Nucleus accumbens (tissue), 56 donors: ENCODE data around the gene LHFPL4.
"Not testable (repeated sequence)": the region's sequence is repeated elsewhere in the genome, so short reads cannot be mapped to it uniquely, and the experiment has no call there.

ENCODE experiments used
- DNase-seq, 56 donors: peaks; one replicate each; lab custom pipeline; 2025; lab: John Stamatoyannopoulos, UW

The LHFPL4 gene

DNA sequence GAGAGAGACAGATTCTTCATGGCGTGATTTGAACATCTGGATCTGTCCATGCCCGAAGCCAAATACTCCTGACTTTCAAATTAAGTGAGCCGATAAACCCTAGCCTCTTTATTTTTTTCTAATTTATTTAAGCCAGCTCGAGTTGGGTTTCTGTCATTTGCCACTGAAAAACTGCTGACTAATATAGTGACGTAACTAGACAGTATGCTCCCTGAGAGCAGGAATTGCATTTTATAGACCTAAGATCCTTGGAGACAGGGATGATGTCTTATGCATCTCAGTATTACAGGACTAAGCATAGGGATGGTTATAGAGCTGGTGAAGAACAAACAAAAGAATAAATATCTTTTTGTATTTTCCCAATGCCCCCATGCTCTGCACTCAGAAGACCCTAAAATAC is 4.6 kb downstream of the LHFPL4 start:
- DNase-seq, result no peak

DNA sequence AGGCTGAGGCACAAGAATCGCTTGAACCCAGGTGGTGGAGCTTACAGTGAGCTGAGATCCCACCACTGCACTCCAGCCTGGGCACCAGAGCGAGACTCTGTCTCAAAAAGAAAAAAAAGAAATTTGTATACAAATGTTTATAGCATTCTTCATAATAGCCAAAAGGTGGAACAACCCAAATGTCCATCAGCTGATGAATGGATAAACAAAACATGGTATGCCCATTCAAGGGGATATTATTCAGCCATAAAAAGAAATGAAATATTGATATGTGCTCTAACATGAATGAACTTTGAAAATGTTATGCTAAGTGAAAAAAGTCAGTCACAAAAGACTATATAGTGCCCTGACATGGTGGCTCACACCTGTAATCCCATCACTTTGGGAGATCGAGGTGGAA is 11.4 kb downstream of the LHFPL4 start:
- DNase-seq, result no peak

- no peak for DNase-seq
These were observed 17.4 kb downstream of the LHFPL4 start for GRCh38 chr3:9536212-9536611.

DNA sequence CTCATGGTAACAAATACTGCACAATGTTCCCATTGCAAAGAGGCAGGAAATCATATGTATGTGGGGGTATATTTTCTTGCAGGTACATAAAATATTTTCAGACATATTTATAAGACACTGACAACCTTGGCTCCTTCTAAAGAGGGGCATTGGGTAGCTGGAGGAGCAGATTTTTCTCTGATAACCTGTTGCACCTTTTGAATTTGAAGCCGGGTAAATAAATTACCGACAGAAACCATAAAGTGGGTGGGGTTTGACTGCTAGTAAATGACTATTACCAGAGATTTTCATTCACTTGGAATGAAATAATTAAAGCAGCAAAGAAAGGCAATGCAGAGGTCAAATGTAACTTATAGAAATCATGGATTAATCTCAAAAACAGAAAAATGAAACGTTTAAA is 19.2 kb downstream of the LHFPL4 start:
- DNase-seq, result no peak

DNA sequence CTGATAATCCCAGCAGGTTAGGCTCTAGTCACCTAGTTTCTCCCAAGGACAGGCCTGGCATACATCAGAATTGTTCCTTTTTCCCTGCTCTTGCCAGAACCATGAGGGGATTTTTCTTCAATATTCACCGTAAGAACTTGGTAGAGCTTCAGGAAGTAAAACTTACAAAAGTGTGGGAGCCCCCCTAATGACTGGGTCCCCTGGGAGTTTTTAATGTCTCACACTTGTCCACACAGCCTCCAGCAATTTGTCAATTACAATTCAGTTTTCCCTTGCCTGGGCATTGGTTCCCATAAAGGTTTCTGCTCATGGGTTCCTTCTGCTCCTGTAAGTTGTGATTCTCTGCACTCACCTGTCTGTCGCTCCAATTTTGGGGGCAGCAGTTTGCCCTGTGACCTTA is 28.5 kb downstream of the LHFPL4 start:
- DNase-seq, result no peak

DNA sequence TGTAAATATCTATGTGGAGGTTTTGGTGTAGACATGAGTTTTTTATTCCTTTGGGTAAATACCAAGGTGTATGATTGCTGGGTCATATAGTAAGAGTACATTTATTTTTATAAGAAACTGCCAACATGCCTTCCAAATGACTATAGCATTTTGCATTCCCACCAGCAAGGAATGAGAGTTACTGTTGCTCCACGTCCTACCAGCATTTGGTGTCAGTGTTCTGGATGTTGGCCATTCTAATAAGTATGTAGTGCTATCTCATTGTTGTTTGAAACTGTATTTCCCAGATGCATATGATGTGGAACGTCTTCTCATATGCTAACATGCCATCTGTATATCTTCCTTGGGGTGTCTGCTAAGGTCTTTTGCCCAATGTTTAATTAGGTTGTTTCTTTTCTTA is 38.7 kb downstream of the LHFPL4 start:
- DNase-seq, result no peak

GRCh38 chr3:9514306-9514705 is 39.3 kb downstream of the LHFPL4 start:
- DNase-seq, result no peak

GRCh38 chr3:9512456-9513045 is 41.1 kb downstream of the LHFPL4 start:
- no peak for DNase-seq

DNA sequence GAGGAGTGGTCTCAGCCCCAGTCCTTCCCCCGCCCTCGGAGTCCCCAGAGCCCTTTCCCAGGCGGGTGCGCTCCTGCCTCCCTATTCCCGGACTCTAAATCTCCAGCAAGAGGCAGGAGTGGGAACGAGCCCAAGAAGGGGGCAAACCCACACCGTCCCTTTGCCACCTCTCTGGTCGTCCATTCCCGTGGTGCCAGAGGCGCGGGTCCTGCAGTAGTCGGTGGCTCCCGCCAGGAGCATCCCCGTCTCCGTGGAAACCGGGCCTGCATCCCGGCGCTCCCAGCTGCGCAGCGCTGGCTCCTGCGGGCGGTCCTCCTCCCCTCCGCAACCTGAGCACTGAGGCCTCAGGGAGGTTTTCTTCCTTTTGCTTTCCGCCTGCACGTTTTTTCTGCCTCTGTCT is 44.8 kb downstream of the LHFPL4 start:
- no peak for DNase-seq

DNA sequence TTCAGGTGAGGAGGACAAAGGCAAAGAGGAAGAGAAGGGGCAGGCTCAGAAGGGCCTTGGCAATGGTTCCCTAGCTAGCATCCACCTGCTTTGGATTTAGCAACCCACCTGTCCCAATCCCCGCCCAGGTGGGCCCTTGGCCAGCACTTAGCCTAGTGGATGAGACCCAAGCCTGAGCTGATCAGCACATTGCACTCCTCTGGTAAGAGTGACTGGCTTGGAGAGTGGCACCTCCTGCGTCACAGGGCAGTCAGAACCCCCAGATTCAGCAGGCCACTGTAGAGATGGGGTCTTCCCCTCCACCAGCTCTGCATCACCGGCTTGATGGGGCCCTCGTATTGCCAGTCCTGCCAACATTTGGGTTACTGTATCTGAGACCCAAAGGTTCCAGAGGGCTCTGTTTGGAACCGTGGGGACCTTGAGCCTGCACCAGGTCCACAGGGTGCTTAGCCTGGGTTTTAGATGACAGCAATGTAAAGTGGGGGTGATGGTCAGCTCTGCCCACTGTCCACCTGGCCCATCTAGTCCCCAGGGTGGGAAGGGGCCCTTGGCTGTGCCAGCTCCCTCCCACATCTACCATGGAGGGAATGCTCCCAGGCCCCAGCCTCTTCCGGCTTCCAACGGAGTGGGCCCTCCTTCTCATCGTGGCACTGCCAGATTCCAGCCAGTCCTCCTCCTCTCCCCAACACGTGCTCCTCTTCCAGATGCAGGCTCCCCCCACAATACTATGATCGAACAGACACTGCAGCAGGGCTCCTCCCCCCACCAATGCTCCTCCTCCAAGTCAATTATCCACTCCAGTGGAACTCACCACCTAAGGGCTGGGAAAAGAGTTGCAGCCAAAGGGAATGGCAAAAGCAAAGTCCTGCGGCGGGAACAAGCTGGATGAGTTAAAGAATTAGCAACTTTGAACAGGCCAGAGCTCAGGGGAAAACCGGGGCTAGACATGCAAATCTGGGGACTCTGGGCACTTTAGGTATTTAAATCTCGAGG is 45.7 kb downstream of the LHFPL4 start:
- DNase-seq, result no peak

DNA sequence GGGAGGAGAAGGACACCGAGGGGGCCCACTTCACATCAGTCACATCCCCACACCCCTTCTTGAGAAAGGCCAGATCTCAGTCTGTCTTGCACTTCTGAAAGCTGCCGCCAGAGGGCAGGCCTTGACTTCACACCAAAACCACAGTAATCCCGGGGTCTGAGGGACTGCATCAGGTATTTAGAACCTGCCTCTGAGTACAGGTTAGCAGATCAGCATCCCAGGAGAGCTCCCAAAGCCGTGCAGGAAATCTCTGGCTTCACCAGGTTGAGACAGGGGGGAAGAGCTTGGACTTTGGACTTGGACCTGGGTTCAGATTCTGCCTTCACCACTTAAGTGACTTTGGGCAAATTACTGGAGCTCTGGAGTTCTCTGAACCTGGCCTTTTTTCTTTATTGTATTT is 50.3 kb downstream of the LHFPL4 start:
- DNase-seq, result peak in 42 of 56 donors; percentile 4 to 82 (median 27)

DNA sequence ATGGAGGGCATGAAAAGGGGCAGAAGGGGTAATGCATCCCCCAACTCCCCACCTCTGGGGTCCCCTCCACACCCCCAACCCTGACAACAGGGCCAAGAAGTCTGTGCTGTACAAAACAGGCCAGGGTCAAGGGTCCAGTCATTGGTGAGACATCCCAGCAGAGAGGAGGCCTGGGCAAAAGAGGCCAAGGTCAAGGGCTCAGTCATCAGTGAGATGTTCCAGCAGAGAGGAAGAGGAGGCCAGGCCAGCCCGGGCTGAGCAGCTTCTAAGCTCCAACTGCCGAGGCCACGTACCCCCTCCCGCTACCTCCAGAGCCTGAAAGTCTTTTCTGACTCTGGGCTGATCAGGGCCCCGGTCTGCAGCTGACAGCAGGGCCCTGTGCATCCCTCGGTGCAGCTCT is 52.4 kb downstream of the LHFPL4 start:
- no peak for DNase-seq

GRCh38 chr3:9500108-9501050 is 53.2 kb downstream of the LHFPL4 start:
- DNase-seq, result peak in 8 of 56 donors; percentile 3 to 39 (median 8)

- no peak for DNase-seq
These were observed 54.0 kb downstream of the LHFPL4 start for GRCh38 chr3:9499455-9500107.

DNA sequence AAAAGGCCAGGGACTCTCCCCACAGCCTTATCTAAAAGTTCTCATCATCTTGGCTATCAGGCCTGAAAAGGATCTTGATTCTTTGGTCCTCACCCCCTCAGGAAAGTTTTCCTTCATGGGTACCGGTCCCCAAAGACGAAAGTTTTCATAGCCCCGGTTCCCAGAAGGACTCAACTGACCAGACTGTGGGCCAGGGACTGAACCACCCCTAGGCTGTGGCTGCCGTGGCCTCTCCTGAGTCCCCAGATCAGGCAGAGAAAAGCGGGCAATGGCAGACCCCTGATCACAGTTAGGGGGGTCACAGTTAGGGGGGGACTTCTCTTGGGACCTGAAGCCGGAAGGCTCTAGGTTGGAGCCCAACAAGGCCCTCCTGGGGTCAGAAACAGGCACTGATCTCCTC is 54.8 kb downstream of the LHFPL4 start:
- no peak for DNase-seq

DNA sequence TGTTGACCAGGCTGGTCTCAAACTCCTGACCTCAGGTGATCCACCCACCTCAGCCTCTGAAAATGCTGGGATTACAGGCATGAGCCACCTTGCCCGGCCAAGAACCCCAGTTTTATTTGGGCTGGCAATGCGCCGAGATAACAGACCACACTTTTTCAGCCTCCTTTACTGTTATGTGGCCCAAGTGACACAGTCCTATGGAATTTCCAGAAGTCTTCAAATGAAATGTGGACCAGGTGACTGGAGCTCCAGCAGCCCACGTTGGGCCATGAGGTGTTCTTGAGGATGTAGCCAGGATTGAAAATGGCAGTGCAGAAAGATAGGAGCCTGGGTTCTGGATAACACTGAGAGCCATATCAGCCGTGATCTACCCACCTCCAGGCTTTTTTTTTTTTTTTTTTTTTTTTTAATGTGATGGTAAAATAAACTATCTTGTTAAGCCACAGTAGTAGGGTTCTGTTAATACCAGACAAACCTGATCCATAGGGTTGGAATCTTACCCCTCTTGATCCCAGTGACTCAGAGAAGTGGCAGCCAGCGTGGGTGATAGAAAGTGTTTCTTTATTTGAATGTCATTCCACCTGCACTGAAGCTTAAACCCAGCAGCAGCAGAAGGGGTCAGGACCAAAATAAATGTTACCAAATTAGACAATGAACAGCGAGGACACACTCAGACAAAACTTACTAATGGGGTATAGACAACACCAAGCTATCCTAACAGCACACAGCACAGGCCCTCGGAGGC is 55.6 kb downstream of the LHFPL4 start:
- peak in 4 of 56 donors; percentile 14 to 35 (median 24) for DNase-seq

- no peak for DNase-seq
These were observed 56.7 kb downstream of the LHFPL4 start for GRCh38 chr3:9496893-9497292.

- not testable (repeated sequence) for DNase-seq
These were observed 59.6 kb downstream of the LHFPL4 start for GRCh38 chr3:9494036-9494435.

- no peak for DNase-seq
These were observed 62.1 kb downstream of the LHFPL4 start for GRCh38 chr3:9491506-9491905.

- no peak for DNase-seq
These were observed 68.4 kb downstream of the LHFPL4 start for GRCh38 chr3:9485248-9485647.
